Ovary (tissue), 3 donors: Measurements from ENCODE around the gene NCEH1.

Experiments used
- CTCF ChIP-seq, 3 donors: fragments of 450-650 bp in 2 of 3; fragments of 200-600 bp in 1 of 3; IDR thresholded peaks; one replicate each; pipeline versions ENCODE4 v1.5.1 to v1.8.0; 2016 to 2022; ENCODE audit warnings: antibody characterized with exemption in 3 of 3, mild to moderate bottlenecking in 1 of 3
- POLR2A ChIP-seq: fragments of 450-650 bp; IDR thresholded peaks from one replicate; pipeline ENCODE4 v1.6.1; 2017; ENCODE audit warnings: antibody characterized with exemption, mild to moderate bottlenecking, moderate library complexity
- donor health status: DM: no; HTN: no; CAD: no.

DNA sequence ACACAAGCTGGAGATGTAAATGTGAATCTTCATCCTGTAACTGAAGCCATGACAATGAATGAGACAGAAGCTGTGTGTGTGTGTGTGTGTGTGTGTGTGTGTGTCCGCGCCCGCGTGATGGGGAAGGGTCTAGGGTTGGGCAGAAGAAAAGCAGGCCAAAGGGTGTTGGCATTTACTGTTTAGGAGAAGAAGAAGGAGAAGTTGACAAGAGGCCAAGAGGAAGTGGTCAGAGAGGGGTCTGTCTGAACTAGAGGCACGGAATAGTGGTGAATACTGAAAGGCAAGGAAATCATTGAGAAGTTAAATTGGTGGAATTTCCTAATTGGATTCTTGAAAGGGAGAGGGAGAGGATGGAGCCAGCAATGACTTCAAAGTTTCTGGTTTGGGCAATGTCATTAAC is 5.6 kb upstream of the NCEH1 start:
- no peak for TF ChIP-seq CTCF (IDR thresholded peaks at IDR 0.05)
- no peak for TF ChIP-seq POLR2A
